Measurements from ENCODE around the gene MYO1H. TPM values are rescaled to one million over a fixed set of nuclear protein-coding genes. Genes with fewer than 3 reads are reported as not detected.

The MYO1H gene
- total RNA-seq, 1 experiment from 2014 or later = not detected

Other genes starting within 250 kb of the MYO1H start
- gene ACACB, start 231.3 kb upstream of the MYO1H start, total RNA-seq (2014; rRNA removed; shearing (Covaris generic); ENCODE audit: low replicate concordance) = 6.5 and 12.3 TPM in 2 replicates
- gene FOXN4, start 38.6 kb upstream of the MYO1H start, total RNA-seq (2014; rRNA removed; shearing (Covaris generic); ENCODE audit: low replicate concordance) = not detected in 2 replicates
- 24.4 and 29.4 TPM in 2 replicates for gene KCTD10, start 129.4 kb downstream of the MYO1H start, total RNA-seq (2014; rRNA removed; shearing (Covaris generic); ENCODE audit: low replicate concordance)
- gene UBE3B, start 129.7 kb downstream of the MYO1H start, total RNA-seq (2014; rRNA removed; shearing (Covaris generic); ENCODE audit: low replicate concordance) = 18.5 and 23.7 TPM in 2 replicates
- gene MMAB, start 225.6 kb downstream of the MYO1H start, total RNA-seq (2014; rRNA removed; shearing (Covaris generic); ENCODE audit: low replicate concordance) = 33.5 and 46.1 TPM in 2 replicates
- gene MVK, start 225.9 kb downstream of the MYO1H start, total RNA-seq (2014; rRNA removed; shearing (Covaris generic); ENCODE audit: low replicate concordance) = 14.7 and 19.0 TPM in 2 replicates